ENCODE measurements around the gene CSMD2. TPM values are rescaled to one million over a fixed set of nuclear protein-coding genes. Genes with fewer than 3 reads are reported as not detected.

CSMD2 gene
- total RNA-seq, 5 donors from 2014 or later (not counting 1 experiment from before 2014, with no cell fraction given) = 0.03 TPM; not detected in 4

GRCh38 chr1:33836911-33837310, 328.1 kb downstream of the CSMD2 start:
- H3K27me3 Mint-ChIP-seq = peaks cover 0 to 7% of the 10 kb centered on the region in 2 donors
- H3K36me3 Mint-ChIP-seq = no peaks in the 10 kb centered on the region
- peaks cover 0 to 5% (median 4%) of the 10 kb centered on the region in 3 donors for H3K9me3 Mint-ChIP-seq
- no peak overlapping the region for H3K27ac Mint-ChIP-seq
- DNase-seq (no peak), ATAC-seq (replicated peaks in 1 of 4) (no peak)
- Histone ChIP-seq H3K4me3 (ENCODE audit: control insufficient read depth in 1 of 2, extremely low read depth in 1 of 2, low read length in 1 of 2) (no peak overlapping the region), H3K4me1 (ENCODE audit: control insufficient read depth in 1 of 2, extremely low read depth in 1 of 2, insufficient read depth in 2 of 2, low read length in 2 of 2) (no peaks in the 10 kb centered on the region), H3K36me3 (ENCODE audit: control insufficient read depth in 2 of 2, extremely low read depth in 1 of 2, insufficient read depth in 1 of 2, low read length in 1 of 2) (no peaks in the 10 kb centered on the region), H3K27ac (ENCODE audit: low read length) (no peak overlapping the region), H3K27me3 (replicated peaks in 1 of 2; ENCODE audit: control insufficient read depth in 2 of 2, extremely low read depth in 1 of 2, insufficient read depth in 2 of 2, low read length in 1 of 2) (no peaks in the 10 kb centered on the region), H3K9me3 (no peaks in the 10 kb centered on the region)
- WGBS (ENCODE audit: insufficient coverage) = 95% methylated on average over 4 of the region's 4 CpGs
- ChIA-PET POLR2A (no interaction called here), CTCF (no interaction called here)
- H3K4me3 Mint-ChIP-seq = no peak overlapping the region
- no peaks in the 10 kb centered on the region for H3K4me1 Mint-ChIP-seq

DNA sequence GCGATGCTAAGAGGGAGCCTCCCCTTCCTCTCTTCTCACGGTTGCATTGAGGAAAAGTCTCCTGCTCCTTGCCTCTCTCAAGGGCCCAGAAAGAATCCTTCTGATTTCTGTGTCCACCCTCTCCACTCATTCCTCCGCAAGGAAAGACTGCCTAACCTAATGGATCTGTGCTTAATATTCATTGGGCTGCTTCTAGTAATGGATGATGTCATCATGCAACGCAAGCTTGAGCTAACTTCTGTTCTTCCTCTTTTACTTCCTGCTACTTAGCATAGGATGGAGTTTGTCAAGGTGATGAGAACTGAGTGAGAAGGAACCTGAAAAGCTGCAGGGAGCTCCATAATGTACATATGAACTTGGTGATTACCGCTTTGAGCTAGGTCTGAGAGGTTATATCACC, 336.4 kb downstream of the CSMD2 start:
- ChIA-PET POLR2A (no interaction called here), CTCF (no interaction called here)
- peaks cover 0 to 7% of the 10 kb centered on the region in 2 experiments for H3K27me3 ChIP-seq (replicated peaks in 1 of 2; ENCODE audit: control insufficient read depth in 2 of 2, extremely low read depth in 1 of 2, insufficient read depth in 2 of 2, low read length in 1 of 2)
- 100% methylated on average over 1 of the region's 5 CpGs for WGBS (ENCODE audit: insufficient coverage)
- no peak overlapping the region for H3K27ac Mint-ChIP-seq
- H3K27ac ChIP-seq (ENCODE audit: low read length) = no peak overlapping the region
- DNase-seq = no peak
- ATAC-seq (replicated peaks in 1 of 4) = no peak
- no peaks in the 10 kb centered on the region for H3K9me3 ChIP-seq
- no peaks in the 10 kb centered on the region for H3K36me3 ChIP-seq (ENCODE audit: control insufficient read depth in 2 of 2, extremely low read depth in 1 of 2, insufficient read depth in 1 of 2, low read length in 1 of 2)
- no peaks in the 10 kb centered on the region for H3K36me3 Mint-ChIP-seq
- H3K27me3 Mint-ChIP-seq = peaks cover 25 to 26% of the 10 kb centered on the region in 2 donors
- no peak overlapping the region for H3K4me3 ChIP-seq (ENCODE audit: control insufficient read depth in 1 of 2, extremely low read depth in 1 of 2, low read length in 1 of 2)
- peaks cover 0 to 13% (median 0%) of the 10 kb centered on the region in 3 donors for H3K9me3 Mint-ChIP-seq
- no peak overlapping the region for H3K4me3 Mint-ChIP-seq
- no peaks in the 10 kb centered on the region for H3K4me1 Mint-ChIP-seq
- no peaks in the 10 kb centered on the region for H3K4me1 ChIP-seq (ENCODE audit: control insufficient read depth in 1 of 2, extremely low read depth in 1 of 2, insufficient read depth in 2 of 2, low read length in 2 of 2)

GRCh38 chr1:33828059-33828458, 337.0 kb downstream of the CSMD2 start:
- H3K27me3 Mint-ChIP-seq = peaks cover 26 to 29% of the 10 kb centered on the region in 2 donors
- H3K4me1 Mint-ChIP-seq = no peaks in the 10 kb centered on the region
- Histone ChIP-seq H3K27ac (ENCODE audit: low read length) (no peak overlapping the region), H3K9me3 (no peaks in the 10 kb centered on the region), H3K27me3 (replicated peaks in 1 of 2; ENCODE audit: control insufficient read depth in 2 of 2, extremely low read depth in 1 of 2, insufficient read depth in 2 of 2, low read length in 1 of 2) (peaks cover 0 to 7% of the 10 kb centered on the region in 2 experiments), H3K4me1 (ENCODE audit: control insufficient read depth in 1 of 2, extremely low read depth in 1 of 2, insufficient read depth in 2 of 2, low read length in 2 of 2) (no peaks in the 10 kb centered on the region), H3K36me3 (ENCODE audit: control insufficient read depth in 2 of 2, extremely low read depth in 1 of 2, insufficient read depth in 1 of 2, low read length in 1 of 2) (no peaks in the 10 kb centered on the region), H3K4me3 (ENCODE audit: control insufficient read depth in 1 of 2, extremely low read depth in 1 of 2, low read length in 1 of 2) (no peak overlapping the region)
- no peak overlapping the region for H3K27ac Mint-ChIP-seq
- WGBS (ENCODE audit: insufficient coverage) = 68% methylated on average over 3 of the region's 5 CpGs
- no peak for DNase-seq
- POLR2A ChIA-PET = no interaction called here
- no peaks in the 10 kb centered on the region for H3K36me3 Mint-ChIP-seq
- peaks cover 0 to 13% (median 0%) of the 10 kb centered on the region in 3 donors for H3K9me3 Mint-ChIP-seq
- no peak overlapping the region for H3K4me3 Mint-ChIP-seq
- CTCF ChIA-PET = no interaction called here
- ATAC-seq (replicated peaks in 1 of 4) = no peak

DNA sequence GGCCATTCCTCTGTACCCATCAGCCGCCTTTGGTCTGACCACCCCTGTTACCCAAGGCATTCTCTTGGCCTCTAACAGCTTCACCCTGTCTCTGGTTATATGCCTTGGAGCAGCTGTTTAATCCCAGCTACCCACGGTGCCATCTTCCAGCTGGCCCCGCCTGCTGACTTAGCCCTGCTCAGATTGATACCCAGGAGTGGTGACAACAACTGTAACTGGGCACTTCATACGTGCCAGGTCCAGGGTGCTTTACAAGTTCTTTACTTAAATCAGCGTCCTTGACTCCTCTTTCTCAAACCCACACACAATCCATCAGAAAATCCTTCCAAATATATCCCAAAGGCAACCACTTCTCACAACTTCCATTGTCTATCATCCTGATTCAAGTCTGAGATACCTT, 338.3 kb downstream of the CSMD2 start:
- H3K9me3 Mint-ChIP-seq = peaks cover 0 to 8% (median 0%) of the 10 kb centered on the region in 3 donors
- Histone ChIP-seq H3K27me3 (replicated peaks in 1 of 2; ENCODE audit: control insufficient read depth in 2 of 2, extremely low read depth in 1 of 2, insufficient read depth in 2 of 2, low read length in 1 of 2) (peaks cover 0 to 14% of the 10 kb centered on the region in 2 experiments), H3K27ac (ENCODE audit: low read length) (no peak overlapping the region), H3K36me3 (ENCODE audit: control insufficient read depth in 2 of 2, extremely low read depth in 1 of 2, insufficient read depth in 1 of 2, low read length in 1 of 2) (no peaks in the 10 kb centered on the region), H3K4me1 (ENCODE audit: control insufficient read depth in 1 of 2, extremely low read depth in 1 of 2, insufficient read depth in 2 of 2, low read length in 2 of 2) (no peaks in the 10 kb centered on the region), H3K9me3 (no peaks in the 10 kb centered on the region), H3K4me3 (ENCODE audit: control insufficient read depth in 1 of 2, extremely low read depth in 1 of 2, low read length in 1 of 2) (no peak overlapping the region)
- ATAC-seq (replicated peaks in 1 of 4) = no peak
- no peak overlapping the region for H3K4me3 Mint-ChIP-seq
- H3K36me3 Mint-ChIP-seq = no peaks in the 10 kb centered on the region
- POLR2A ChIA-PET = no interaction called here
- 81% methylated on average over 5 of the region's 5 CpGs for WGBS (ENCODE audit: insufficient coverage)
- H3K27ac Mint-ChIP-seq = no peak overlapping the region
- H3K27me3 Mint-ChIP-seq = peaks cover 34 to 40% of the 10 kb centered on the region in 2 donors
- H3K4me1 Mint-ChIP-seq = no peaks in the 10 kb centered on the region
- CTCF ChIA-PET = interaction anchor here in 1 of 2 donors (0.6 kb wide), 1 partner anchor 1739 kb away, joined by 3 read pairs; no protein-coding TSS in a partner anchor
- no peak for DNase-seq

DNA sequence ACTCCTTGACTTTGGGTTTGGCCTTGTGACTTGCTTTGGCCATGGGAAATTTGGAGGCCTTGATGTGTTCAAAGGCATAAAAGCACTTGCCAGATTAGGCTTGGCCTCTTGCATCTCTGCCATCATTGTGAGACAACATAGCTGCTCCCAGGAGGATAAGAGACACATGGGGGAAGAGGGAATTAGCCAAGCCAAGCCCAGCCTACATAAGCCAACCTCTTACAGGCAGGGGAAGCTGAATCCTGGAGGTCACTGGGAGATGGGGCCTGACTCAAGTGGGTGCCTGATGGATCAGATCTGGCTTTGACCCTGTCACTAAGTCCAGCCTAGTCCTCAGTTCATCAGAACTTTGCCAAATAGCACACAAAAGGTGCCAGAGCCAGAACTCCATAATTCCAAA, 338.7 kb downstream of the CSMD2 start:
- ATAC-seq (replicated peaks in 1 of 4) = no peak

DNA sequence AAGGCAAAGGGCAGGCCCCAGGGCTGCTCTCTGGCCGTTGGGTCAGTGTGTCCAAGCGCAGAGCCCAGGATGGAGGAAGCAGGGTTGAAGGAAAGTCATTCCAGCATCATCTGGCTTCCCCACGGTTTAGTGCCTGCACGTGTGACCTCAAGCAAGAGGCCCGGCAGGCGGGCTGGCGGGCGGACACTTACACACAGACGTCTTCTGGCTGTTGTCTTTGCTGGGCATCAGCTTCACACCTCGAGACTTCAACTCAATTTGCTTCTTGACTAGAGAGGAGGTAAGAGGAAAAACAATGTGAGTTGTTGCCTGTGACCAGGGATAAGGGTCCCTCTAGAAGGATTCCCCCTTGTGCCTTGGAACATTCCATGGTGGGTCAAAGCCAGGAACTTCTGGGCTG, 339.5 kb downstream of the CSMD2 start:
- 78% methylated on average over 8 of the region's 10 CpGs for WGBS (ENCODE audit: insufficient coverage)
- DNase-seq = no peak
- H3K9me3 ChIP-seq = no peaks in the 10 kb centered on the region
- H3K27ac ChIP-seq (ENCODE audit: low read length) = no peak overlapping the region
- Mint-ChIP-seq H3K36me3 (no peaks in the 10 kb centered on the region), H3K4me1 (no peaks in the 10 kb centered on the region), H3K4me3 (no peak overlapping the region), H3K27me3 (peaks cover 36 to 39% of the 10 kb centered on the region in 2 donors), H3K27ac (peak overlapping the region in 1 of 2 donors; percentile 9), H3K9me3 (peaks cover 0 to 8% (median 0%) of the 10 kb centered on the region in 3 donors)
- POLR2A ChIA-PET = no interaction called here
- no peaks in the 10 kb centered on the region for H3K4me1 ChIP-seq (ENCODE audit: control insufficient read depth in 1 of 2, extremely low read depth in 1 of 2, insufficient read depth in 2 of 2, low read length in 2 of 2)
- H3K27me3 ChIP-seq (replicated peaks in 1 of 2; ENCODE audit: control insufficient read depth in 2 of 2, extremely low read depth in 1 of 2, insufficient read depth in 2 of 2, low read length in 1 of 2) = peaks cover 0 to 14% of the 10 kb centered on the region in 2 experiments
- no peak for ATAC-seq (replicated peaks in 1 of 4)
- H3K4me3 ChIP-seq (ENCODE audit: control insufficient read depth in 1 of 2, extremely low read depth in 1 of 2, low read length in 1 of 2) = no peak overlapping the region
- H3K36me3 ChIP-seq (ENCODE audit: control insufficient read depth in 2 of 2, extremely low read depth in 1 of 2, insufficient read depth in 1 of 2, low read length in 1 of 2) = no peaks in the 10 kb centered on the region
- CTCF ChIA-PET = no interaction called here

More for the DNA sequence above, 338.7 kb downstream of the CSMD2 start:
- no peaks in the 10 kb centered on the region for H3K36me3 Mint-ChIP-seq
- Histone ChIP-seq H3K27ac (ENCODE audit: low read length) (no peak overlapping the region), H3K27me3 (replicated peaks in 1 of 2; ENCODE audit: control insufficient read depth in 2 of 2, extremely low read depth in 1 of 2, insufficient read depth in 2 of 2, low read length in 1 of 2) (peaks cover 0 to 14% of the 10 kb centered on the region in 2 experiments), H3K9me3 (no peaks in the 10 kb centered on the region), H3K36me3 (ENCODE audit: control insufficient read depth in 2 of 2, extremely low read depth in 1 of 2, insufficient read depth in 1 of 2, low read length in 1 of 2) (no peaks in the 10 kb centered on the region), H3K4me3 (ENCODE audit: control insufficient read depth in 1 of 2, extremely low read depth in 1 of 2, low read length in 1 of 2) (no peak overlapping the region), H3K4me1 (ENCODE audit: control insufficient read depth in 1 of 2, extremely low read depth in 1 of 2, insufficient read depth in 2 of 2, low read length in 2 of 2) (no peaks in the 10 kb centered on the region)
- no peaks in the 10 kb centered on the region for H3K4me1 Mint-ChIP-seq
- peaks cover 36 to 42% of the 10 kb centered on the region in 2 donors for H3K27me3 Mint-ChIP-seq
- no peak overlapping the region for H3K27ac Mint-ChIP-seq
- H3K4me3 Mint-ChIP-seq = no peak overlapping the region
- CTCF ChIA-PET = no interaction called here
- peaks cover 0 to 8% (median 0%) of the 10 kb centered on the region in 3 donors for H3K9me3 Mint-ChIP-seq
- POLR2A ChIA-PET = no interaction called here
- DNase-seq = no peak

GRCh38 chr1:33824971-33825370, 340.1 kb downstream of the CSMD2 start:
- Mint-ChIP-seq H3K27ac (no peak overlapping the region), H3K4me3 (no peak overlapping the region), H3K36me3 (no peaks in the 10 kb centered on the region), H3K4me1 (no peaks in the 10 kb centered on the region), H3K9me3 (peaks cover 0 to 8% (median 0%) of the 10 kb centered on the region in 3 donors), H3K27me3 (peaks cover 40 to 41% of the 10 kb centered on the region in 2 donors)
- no peak overlapping the region for H3K4me3 ChIP-seq (ENCODE audit: control insufficient read depth in 1 of 2, extremely low read depth in 1 of 2, low read length in 1 of 2)
- ATAC-seq (replicated peaks in 1 of 4) = no peak
- no peaks in the 10 kb centered on the region for H3K9me3 ChIP-seq
- no peak for DNase-seq
- no peaks in the 10 kb centered on the region for H3K36me3 ChIP-seq (ENCODE audit: control insufficient read depth in 2 of 2, extremely low read depth in 1 of 2, insufficient read depth in 1 of 2, low read length in 1 of 2)
- no peak overlapping the region for H3K27ac ChIP-seq (ENCODE audit: low read length)
- POLR2A ChIA-PET = no interaction called here
- no CpG with 5 or more reads among the region's 1 CpG for WGBS (ENCODE audit: insufficient coverage)
- peaks cover 0 to 14% of the 10 kb centered on the region in 2 experiments for H3K27me3 ChIP-seq (replicated peaks in 1 of 2; ENCODE audit: control insufficient read depth in 2 of 2, extremely low read depth in 1 of 2, insufficient read depth in 2 of 2, low read length in 1 of 2)
- CTCF ChIA-PET = no interaction called here
- H3K4me1 ChIP-seq (ENCODE audit: control insufficient read depth in 1 of 2, extremely low read depth in 1 of 2, insufficient read depth in 2 of 2, low read length in 2 of 2) = no peaks in the 10 kb centered on the region
